Aortic smooth muscle cell (primary cell): Measurements from ENCODE around the gene SUGP2. TPM values are rescaled to one million over a fixed set of nuclear protein-coding genes. Genes with fewer than 3 reads are reported as not detected.

Experiments
- total RNA-seq: library from RNA; depleted of rRNA; stranded (reverse); fragments of >200 nt; gene quantifications from 2 replicates; pipeline ENCODE4 v1.2.3, GENCODE V29; 2014

The SUGP2 gene
- total RNA-seq, result 23.5 and 27.9 TPM in 2 replicates

GRCh38 chr19:19033426-19034203 lies at the start of gene SUGP2, which contains the start of gene ARMC6:
Gene SUGP2, minus strand, starts transcription at chr19:19033517. Its CDS starts 2,446 bp downstream, at chr19:19031071.
Gene ARMC6, plus strand, starts transcription at chr19:19033603. Its CDS starts 607 bp downstream, at chr19:19034210.

GRCh38 chr19:19063183-19064097 lies 30.1 kb upstream of the SUGP2 start, which contains the start of gene SLC25A42:
Gene SLC25A42, plus strand, starts transcription at chr19:19063994. Its CDS starts 32,131 bp downstream, at chr19:19096125.

Other genes with a start within 250 kb of the SUGP2 start
- gene COMP, start 242.2 kb downstream of the SUGP2 start, total RNA-seq, result 1.7 and 8.7 TPM in 2 replicates
- 59.7 and 76.2 TPM in 2 replicates for gene UPF1, start 201.6 kb downstream of the SUGP2 start, total RNA-seq
- 0.40 and 0.93 TPM in 2 replicates for gene CERS1, start 137.4 kb downstream of the SUGP2 start, total RNA-seq
- 204 and 212 TPM in 2 replicates for gene COPE, start 114.1 kb downstream of the SUGP2 start, total RNA-seq
- gene DDX49, start 113.8 kb downstream of the SUGP2 start, total RNA-seq, result 56.2 and 67.2 TPM in 2 replicates
- 105 and 114 TPM in 2 replicates for gene HOMER3, start 92.3 kb downstream of the SUGP2 start, total RNA-seq
- 30.8 and 44.0 TPM in 2 replicates for gene ARMC6, start 86 bp upstream of the SUGP2 start, total RNA-seq
- gene SLC25A42, start 30.5 kb upstream of the SUGP2 start, total RNA-seq, result 4.9 and 5.3 TPM in 2 replicates
- 15.8 and 16.0 TPM in 2 replicates for gene TMEM161A, start 105.0 kb upstream of the SUGP2 start, total RNA-seq
- not detected in 2 replicates for gene MEF2B, start 136.7 kb upstream of the SUGP2 start, total RNA-seq
- 15.5 and 18.9 TPM in 2 replicates for gene BORCS8, start 158.6 kb upstream of the SUGP2 start, total RNA-seq
- gene RFXANK, start 158.7 kb upstream of the SUGP2 start, total RNA-seq, result 38.8 and 40.3 TPM in 2 replicates
- 6.4 and 11.4 TPM in 2 replicates for gene NR2C2AP, start 169.9 kb upstream of the SUGP2 start, total RNA-seq
- under 0.01 TPM in 1 of 2 replicates, not detected in the other for gene NCAN, start 178.4 kb upstream of the SUGP2 start, total RNA-seq
- gene TM6SF2, start 239.8 kb upstream of the SUGP2 start, total RNA-seq, result 0.53 and 0.75 TPM in 2 replicates